SK-N-MC (cell line): ENCODE measurements around the gene SCAPER.

Experiments
- EZH2 ChIP-seq: fragments of 200-600 bp; sonication (generic); IDR thresholded peaks from one replicate; pipeline ENCODE4 v1.6.1; 2017; ENCODE audit warnings: antibody characterized with exemption
- FOXP2 ChIP-seq: optimal IDR thresholded peaks from 2 replicates; pipeline ENCODE3; 2011; ENCODE audit warnings: mild to moderate bottlenecking, moderate library complexity; ENCODE audit not compliant: insufficient read depth; ENCODE audit errors: extremely low read length, control extremely low read depth
- POLR2AphosphoS5 ChIP-seq: IDR thresholded peaks from 2 replicates; pipeline ENCODE4 v1.6.1; 2012; ENCODE audit warnings: mild to moderate bottlenecking, low read depth, low read length, borderline replicate concordance

GRCh38 chr15:76875911-76876310, 29.2 kb downstream of the SCAPER start:
- TF ChIP-seq POLR2AphosphoS5: no peak
- TF ChIP-seq EZH2: no peak
- TF ChIP-seq FOXP2: no peak
